ENCODE data around the gene PDE6C. TPM values are rescaled to one million over a fixed set of nuclear protein-coding genes. Genes with fewer than 3 reads are reported as not detected.
A peak's percentile ranks its signal among the peaks of the same experiment; 100 is the strongest.

Gene PDE6C
- total RNA-seq, 1 experiment from 2014 or later = not detected

- no peaks in the 10 kb centered on the region for H3K79me1 ChIP-seq (ENCODE audit: insufficient read depth, low read depth, low read length, poor library complexity, severe bottlenecking)
- no peak for DNase-seq
- TF ChIP-seq CTCF (conservative IDR thresholded peaks at IDR 0.05) = peak; percentile 53; the same call in 2 of the 3 replicates
These were observed 68.2 kb downstream of the PDE6C start for GRCh38 chr10:93680412-93681047.

More at GRCh38 chr10:93680412-93681047, 68.2 kb downstream of the PDE6C start:
- H3K23ac ChIP-seq (ENCODE audit: insufficient read length, low read depth, low read length) = no peak overlapping the region
- no peak overlapping the region for H3K18ac ChIP-seq (ENCODE audit: insufficient read length, low read depth, low read length)
- no peak overlapping the region for H3K56ac ChIP-seq (ENCODE audit: insufficient read length, low read depth, low read length)
- no peak overlapping the region for H3K9ac ChIP-seq (ENCODE audit: extremely low read depth, insufficient read length, low read length)
- no peaks in the 10 kb centered on the region for H4K20me1 ChIP-seq (ENCODE audit: control insufficient read depth, insufficient read depth, insufficient read length)
- Mint-ChIP-seq H3K4me3 (no peak overlapping the region), H3K36me3 (ENCODE audit: insufficient read depth in 1 of 3, low read depth in 3 of 3) (peaks cover 0 to 22% (median 9%) of the 10 kb centered on the region in 3 experiments; a peak in 5 of 7 replicates), H3K27me3 (ENCODE audit: low read depth) (no peaks in the 10 kb centered on the region), H3K9me3 (no peaks in the 10 kb centered on the region), H3K4me1 (peaks cover 10 to 12% of the 10 kb centered on the region in 2 experiments), H3K27ac (no peak overlapping the region)
- H3K27me3 ChIP-seq (ENCODE audit: insufficient read depth, low read length) = no peaks in the 10 kb centered on the region
- no CpG with 5 or more reads among the region's 4 CpGs for WGBS (ENCODE audit: extremely low coverage, insufficient read length, low lambda C conversion rate)
- no peak overlapping the region for H2BK12ac ChIP-seq (ENCODE audit: insufficient read length, low read depth, low read length)
- H3K4me1 ChIP-seq (ENCODE audit: insufficient read depth, low read length) = no peaks in the 10 kb centered on the region
- no peaks in the 10 kb centered on the region for H3K9me3 ChIP-seq (ENCODE audit: control insufficient read depth, low read depth, low read length)
- no peak overlapping the region for H2BK120ac ChIP-seq (ENCODE audit: low read depth, low read length, poor library complexity, severe bottlenecking)
- H3K79me2 ChIP-seq (ENCODE audit: insufficient read depth, low read length) = no peaks in the 10 kb centered on the region
- no peak overlapping the region for H3T11ph ChIP-seq (ENCODE audit: low read length)
- H2AK5ac ChIP-seq (ENCODE audit: insufficient read length, low read length) = no peak overlapping the region
- H2AFZ ChIP-seq (ENCODE audit: low read length) = no peak overlapping the region
- H3K14ac ChIP-seq (ENCODE audit: insufficient read depth, low read length) = no peak overlapping the region
- H4K91ac ChIP-seq (ENCODE audit: insufficient read length, low read depth, low read length) = no peak overlapping the region
- no peak overlapping the region for H2BK15ac ChIP-seq (ENCODE audit: low read depth, low read length)
- no peak overlapping the region for H3K27ac ChIP-seq (ENCODE audit: insufficient read length, low read depth, low read length)
- H2BK5ac ChIP-seq (ENCODE audit: insufficient read length, low read length) = no peak overlapping the region
- H3K23me2 ChIP-seq (ENCODE audit: insufficient read length, low read depth, low read length, poor library complexity, severe bottlenecking) = no peaks in the 10 kb centered on the region
- H3K4me2 ChIP-seq (ENCODE audit: insufficient read depth, insufficient read length, low read length) = no peak overlapping the region
- no peak overlapping the region for H3K4ac ChIP-seq (ENCODE audit: low read depth, low read length)
- no peak overlapping the region for H4K5ac ChIP-seq (ENCODE audit: insufficient read length, low read depth, low read length)
- no peak overlapping the region for H4K8ac ChIP-seq (replicated peaks; ENCODE audit: insufficient read length, low read depth, low read length)
- H2BK20ac ChIP-seq (ENCODE audit: low read depth, low read length, poor library complexity, severe bottlenecking) = no peak overlapping the region

Measured in H9 (cell line).